SHP77 treated with DMSO at 0.1 percent for 48 hours (cell line): ENCODE results near the gene CCDC183.
"Not testable (repeated sequence)": the region's sequence is repeated elsewhere in the genome, so short reads cannot be mapped to it uniquely, and the experiment has no call there.

ENCODE experiments used
- DNase-seq: peaks from one replicate; lab custom pipeline; 2025; lab: John Stamatoyannopoulos, UW

The CCDC183 gene

DNA sequence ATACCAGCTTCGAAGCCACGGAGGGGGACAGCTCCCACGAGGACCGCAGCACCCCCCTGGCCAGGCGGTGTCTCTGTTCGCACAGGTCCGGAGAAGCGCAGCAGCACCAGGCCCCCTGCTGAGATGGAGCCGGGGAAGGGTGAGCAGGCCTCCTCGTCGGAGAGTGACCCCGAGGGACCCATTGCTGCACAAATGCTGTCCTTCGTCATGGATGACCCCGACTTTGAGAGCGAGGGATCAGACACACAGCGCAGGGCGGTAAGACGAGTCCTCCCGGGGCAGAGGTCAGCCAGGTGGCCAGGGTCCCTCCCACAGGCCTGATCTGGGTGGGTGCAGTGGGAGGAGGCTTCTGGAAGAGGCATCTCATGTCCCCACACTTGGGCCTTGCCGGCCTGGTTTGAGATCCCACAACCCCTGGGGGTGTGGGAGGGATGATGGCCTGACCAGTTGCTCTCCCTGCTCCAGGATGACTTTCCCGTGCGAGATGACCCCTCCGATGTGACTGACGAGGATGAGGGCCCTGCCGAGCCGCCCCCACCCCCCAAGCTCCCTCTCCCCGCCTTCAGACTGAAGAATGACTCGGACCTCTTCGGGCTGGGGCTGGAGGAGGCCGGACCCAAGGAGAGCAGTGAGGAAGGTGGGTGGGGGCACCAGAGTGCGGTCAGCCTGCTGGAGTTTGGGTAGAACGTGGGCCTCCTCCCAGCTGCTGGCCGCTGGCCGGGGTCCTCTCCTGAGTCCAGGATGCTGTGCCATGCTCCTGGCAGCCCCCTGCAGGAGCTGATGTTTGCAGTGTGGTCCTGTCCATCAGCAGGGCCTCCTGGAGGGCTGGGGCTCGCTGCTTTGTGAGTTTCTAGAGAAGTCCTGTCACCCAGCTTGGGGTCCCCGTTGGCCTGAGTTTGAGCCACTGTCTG is 43.3 kb downstream of the CCDC183 start:
- DNase-seq, result no peak

DNA sequence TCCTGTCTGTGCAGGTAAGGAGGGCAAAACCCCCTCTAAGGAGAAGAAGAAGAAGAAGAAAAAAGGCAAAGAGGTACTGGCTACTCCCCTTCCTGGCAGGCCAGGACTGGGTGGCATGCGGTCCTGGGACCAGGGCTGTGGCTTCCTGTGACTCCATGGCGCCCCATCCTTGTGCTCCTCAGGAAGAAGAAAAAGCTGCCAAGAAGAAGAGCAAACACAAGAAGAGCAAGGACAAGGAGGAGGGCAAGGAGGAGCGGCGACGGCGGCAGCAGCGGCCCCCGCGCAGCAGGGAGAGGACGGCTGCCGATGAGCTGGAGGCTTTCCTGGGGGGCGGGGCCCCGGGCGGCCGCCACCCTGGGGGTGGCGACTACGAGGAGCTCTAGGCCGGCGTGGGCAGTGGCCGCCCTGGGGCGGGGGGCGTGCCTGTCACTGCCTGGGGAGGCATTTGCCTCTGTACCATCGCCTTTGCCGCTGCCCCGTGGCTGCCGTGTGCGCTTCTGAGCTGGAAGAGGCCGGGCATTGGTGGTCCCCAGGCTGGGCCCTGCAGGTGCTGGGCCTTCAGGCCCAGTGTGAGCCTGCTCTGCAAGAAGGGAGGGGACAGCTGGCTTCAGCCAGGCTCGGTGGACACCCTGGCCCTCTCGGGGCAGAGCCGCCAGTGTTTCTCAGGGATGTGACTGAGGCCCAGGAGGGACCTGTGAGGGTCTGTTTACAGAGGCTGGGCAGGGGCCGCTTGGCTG is 44.2 kb downstream of the CCDC183 start:
- peak; percentile 3 for DNase-seq

DNA sequence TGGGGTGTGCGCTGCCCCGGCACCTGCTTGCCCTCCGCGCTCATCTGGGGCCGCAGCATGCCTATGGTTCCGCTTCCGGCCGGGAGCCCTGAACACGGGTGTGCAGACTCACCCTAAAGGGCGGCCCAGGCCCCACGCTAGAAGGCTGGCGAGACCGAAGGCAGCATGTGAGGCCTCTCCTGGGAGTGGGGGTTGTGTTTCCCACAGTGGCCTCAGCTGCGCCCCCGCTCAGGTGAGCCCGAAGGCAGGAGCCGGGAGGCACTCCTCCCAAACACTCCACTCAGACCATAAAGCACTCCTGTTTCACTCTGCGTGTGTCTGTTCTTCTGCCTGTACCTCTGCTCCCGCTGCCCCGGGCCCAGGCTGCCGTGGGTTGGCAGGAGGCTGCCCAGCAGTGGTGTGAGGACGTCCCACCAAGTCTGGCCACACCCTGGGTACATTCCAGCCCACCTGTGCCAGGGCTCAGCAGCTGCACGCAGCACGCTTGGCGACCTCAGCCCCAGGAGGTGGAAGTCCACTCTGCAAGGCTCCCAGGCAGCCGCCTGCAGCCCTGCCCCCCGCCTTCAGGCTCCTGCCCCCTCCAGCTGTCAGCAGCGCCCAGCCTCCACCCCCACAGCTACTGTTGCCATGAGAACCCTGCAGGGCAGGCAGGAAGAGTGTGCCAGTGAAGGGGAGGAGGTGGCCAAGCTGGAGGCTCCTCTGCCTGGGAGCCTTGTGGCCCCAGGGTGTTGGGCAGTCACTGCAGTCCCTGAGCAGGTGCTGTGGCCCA is 44.9 kb downstream of the CCDC183 start:
- peak; percentile 74 for DNase-seq

DNA sequence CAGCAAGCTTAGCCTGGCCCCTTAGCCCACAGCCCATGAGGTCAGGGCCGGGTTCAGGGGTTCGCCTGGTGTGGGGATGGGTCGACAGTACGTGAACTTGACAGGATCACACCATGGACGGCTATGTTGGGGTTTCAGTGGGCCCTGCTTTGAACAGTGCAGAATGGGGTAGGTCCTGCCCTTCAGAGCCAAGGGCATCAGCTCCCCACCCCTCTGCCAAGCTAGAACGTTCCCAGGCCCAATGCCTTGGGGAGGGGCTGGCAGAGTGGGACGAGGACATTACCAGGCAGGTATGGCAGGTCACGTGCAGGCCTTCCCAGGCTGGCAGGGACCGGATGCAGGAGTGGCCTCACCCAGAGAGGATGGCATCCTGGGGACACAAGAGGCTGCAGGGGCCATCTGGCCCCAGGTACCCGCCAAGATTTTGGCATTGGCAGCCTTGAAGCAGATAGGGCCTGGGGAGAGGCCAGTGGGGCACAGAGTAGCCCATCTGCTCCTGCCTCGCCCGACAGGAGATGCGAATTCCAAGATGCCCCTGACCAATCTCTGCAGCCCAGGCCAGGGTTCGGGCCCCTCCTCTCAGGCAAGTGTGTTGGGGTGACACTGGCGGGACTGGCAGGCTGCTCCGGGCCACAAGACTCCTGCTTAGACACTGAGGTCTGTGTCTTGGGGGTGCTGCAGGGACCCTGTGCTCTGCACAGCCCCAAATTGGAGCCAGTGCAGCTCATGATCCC is 45.7 kb downstream of the CCDC183 start:
- DNase-seq, result not testable (repeated sequence)

DNA sequence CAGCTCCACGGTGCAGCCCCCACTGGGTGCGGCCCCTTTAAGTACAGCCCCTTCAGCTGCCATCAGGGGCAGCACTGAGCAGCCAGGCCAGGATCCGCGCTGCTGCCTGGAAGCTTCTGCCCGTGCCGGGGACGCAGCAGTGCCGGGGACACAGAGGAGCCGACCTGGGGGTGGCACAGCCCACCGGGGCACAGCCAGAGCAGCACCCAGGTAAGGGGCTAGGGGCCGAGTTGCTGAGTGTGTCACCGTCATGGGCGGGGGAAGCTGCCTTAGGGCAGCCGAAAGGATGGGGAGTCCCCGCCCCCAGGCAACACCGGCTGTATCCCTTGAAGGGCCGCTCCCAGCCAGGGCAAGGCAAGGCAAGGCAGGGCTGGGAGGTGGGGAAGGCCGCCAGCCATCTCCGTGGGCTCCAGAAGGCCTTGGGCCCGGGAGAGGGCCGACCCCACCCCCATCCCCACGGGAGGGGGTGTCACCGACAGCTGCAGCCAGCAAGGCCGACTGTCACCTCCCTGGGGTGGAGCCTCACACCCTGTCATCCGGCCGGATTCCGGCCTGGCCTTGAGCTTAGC is 46.3 kb downstream of the CCDC183 start, which contains the start of gene AJM1:
TSS of gene AJM1 (plus strand) at position 99 of the 569 bp plus-strand sequence. CDS start 1,937 bp downstream, outside the sequence.
- peak; percentile 41 for DNase-seq

DNA sequence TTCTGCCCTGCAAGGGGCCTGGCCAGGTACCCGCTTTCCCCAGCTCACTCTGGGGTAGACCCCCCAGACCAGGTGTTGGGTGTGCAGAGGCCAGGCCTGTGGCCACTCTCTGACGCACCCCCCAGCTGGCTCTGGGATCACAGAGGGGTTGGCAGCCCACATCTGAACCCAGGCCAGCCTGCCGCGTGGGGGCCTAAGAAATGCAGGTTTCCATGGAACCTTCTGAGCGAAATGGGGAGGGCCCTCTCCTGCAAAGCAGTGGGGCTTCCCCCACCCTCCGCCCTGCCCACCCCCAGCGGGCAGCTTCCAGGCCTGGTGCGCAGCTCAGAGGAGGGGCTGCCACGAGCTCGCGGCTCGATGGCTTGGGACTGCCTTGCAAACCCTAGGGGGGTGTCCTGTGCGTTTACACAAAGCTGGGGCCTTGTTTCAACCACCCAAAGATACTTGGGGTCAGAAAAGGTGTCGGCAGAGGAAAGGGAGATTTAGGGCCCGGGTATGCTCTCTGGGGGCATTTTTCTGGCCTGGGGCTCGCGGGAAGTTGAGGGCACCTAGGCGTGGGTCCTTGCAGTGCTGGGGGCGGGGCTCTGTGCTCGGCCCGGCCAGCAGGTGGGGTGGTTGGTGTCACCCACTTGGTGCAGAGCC is 47.1 kb downstream of the CCDC183 start:
- not testable (repeated sequence) for DNase-seq

DNA sequence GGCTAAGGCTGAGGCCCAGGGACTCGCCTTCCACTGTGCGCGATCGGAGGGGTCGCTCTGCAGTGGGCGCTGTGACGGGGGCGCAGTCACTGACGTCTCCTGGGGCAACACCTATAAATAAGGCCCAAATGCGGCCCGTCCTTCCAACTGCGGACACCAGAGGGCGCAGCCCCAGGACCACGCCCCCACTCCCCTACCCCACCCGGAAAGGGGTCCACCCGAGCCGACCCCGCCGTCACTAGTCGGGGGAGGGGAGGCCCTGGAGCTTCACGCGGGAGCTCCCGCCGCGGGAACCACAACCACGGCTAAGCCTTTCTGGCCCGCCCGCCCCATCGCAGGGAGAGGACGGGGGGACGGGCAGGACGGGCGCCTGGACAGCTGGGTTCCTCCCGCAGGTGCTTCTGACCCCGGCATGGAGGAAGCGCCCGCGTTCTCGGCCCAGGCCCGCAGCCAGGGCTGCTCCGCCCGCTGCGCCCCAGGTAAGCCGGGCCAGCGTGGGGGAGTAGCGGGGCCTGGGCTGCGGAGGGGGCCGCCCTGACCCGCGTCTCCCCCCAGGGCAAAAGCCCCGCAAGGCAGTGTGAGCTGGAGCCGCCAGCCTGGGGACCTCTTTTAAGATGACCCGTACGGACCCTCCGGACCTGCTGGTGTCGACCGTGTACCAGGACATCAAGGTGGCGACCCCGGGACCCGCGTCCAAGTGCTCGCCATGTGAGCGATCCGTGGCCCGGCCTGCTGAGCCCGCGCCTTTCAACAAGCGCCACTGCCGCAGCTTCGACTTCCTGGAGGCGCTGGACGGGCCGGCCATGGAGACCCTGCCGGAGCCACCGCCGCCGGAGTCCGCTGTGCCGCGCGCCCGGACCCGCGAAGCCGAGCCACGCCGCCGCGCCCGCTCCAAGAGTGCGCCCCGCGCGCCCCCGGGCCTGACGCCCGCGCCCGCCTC is 47.9 kb downstream of the CCDC183 start:
- DNase-seq, result not testable (repeated sequence)

DNA sequence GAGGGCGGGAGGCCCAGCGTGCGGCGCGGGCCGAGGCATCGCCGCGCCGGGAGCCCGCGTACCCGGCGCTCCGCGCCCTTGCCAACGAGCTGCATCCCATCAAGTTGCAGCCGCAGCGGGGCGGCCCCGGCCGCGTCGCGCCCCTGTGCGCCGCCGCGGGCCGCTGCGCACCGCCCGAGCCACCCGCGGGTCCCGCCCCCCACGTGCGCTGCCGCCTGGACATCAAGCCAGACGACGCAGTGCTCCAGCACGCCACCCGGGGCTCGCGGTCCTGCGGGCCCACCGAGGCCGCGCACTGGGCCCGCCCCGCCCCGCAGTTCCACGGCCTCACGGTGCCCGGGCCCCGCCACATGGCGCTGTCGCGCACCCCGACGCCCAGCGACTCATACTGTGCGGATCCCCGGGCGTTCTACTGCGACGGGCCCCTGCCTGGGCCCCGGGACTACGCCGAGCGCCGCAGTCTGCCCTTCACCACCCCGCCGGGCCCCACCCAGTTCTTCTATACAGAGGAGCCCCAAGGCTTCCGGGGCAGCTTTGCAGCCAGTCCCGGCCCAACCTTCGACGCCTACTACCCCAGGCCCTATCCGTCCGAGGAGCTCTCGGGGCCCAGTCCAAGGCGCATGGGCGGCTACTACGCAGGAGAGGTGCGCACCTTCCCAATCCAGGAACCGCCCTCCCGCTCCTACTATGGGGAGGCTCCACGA is 48.8 kb downstream of the CCDC183 start:
- no peak for DNase-seq

DNA sequence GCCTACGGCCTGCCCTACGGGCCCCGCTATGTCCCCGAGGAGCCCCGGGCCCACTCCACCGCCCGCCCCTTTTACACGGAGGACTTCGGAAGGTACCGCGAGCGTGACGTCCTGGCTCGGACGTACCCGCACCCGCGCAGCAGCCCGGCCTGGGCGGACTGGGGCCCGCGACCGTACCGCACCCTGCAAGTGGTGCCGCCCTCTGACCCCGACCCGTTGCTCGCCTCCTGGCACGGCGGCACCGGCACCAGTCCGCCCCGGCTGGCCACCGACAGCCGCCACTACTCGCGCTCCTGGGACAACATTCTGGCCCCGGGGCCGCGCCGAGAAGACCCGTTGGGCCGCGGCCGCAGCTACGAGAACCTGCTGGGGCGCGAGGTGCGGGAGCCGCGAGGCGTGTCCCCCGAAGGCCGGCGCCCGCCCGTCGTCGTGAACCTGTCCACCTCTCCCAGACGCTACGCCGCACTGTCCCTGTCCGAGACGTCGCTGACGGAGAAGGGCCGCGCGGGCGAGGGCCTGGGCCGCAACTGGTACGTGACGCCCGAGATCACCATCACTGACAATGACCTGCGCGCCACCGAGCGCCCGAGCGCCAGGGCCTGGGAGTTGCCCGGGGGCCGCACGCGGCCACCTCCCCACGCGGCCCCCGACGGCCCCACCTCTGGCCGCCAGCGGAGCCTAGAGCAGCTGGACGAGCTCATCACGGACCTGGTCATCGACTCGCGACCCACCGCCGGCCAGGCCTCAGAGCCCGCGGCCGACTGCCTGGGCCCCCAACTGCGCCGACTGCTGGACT is 49.5 kb downstream of the CCDC183 start:
- DNase-seq, result no peak

DNA sequence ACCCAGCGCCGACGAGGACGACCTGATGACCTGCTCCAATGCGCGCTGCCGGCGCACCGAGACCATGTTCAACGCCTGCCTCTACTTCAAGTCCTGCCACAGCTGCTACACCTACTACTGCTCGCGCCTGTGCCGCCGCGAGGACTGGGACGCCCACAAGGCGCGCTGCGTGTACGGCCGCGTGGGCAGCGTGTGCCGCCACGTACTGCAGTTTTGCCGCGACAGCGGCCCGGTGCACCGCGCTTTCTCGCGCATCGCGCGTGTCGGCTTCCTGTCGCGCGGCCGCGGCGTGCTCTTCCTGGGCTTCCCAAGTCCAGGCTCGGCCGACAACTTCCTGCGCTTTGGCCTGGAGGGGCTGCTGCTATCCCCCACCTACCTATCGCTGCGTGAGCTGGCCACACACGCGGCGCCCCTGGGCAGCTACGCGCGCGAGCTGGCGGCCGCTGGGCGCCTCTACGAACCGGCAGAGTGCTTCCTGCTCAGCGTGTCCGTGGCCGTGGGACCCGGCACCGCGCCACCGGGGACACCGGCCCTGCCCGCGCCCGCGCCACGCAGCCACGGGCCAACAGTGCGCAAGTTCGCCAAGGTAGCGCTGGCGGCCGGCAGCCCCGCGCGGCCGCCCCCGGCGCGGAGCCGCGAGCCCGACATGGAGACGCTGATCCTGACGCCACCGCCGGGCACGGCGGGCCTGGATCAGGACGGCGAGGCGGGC is 50.4 kb downstream of the CCDC183 start:
- no peak for DNase-seq

DNA sequence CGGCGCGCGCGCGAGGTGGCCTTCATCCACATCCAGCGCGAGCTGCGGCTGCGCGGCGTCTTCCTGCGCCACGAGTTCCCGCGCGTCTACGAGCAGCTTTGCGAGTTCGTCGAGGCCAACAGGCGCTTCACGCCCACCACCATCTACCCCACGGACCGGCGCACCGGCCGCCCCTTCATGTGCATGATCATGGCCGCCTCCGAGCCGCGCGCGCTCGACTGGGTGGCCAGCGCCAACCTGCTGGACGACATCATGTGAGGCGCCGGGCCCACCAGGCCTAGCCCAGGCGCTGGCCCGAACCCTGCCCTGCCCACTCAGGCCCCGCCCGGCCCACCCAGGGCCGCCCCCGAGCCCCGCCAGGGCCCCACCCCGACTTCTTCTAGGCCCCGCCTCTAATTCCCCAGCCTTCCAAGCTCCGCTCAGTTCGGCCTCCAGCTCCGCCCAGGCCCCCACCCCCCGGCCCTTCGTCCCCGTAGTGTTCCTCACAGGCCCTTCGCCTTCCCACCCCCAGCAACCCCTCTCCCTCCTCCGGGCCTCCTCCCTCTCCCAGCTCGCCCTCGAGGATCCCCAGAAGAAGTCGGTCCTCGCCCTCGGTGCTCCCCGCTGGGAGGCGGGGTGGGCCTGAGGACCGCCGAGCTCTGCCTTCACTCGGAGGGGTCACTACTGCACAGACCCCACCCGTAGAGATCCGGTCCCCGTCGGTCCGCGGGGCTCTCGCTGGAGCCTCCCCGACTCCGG is 51.1 kb downstream of the CCDC183 start:
- no peak for DNase-seq

DNA sequence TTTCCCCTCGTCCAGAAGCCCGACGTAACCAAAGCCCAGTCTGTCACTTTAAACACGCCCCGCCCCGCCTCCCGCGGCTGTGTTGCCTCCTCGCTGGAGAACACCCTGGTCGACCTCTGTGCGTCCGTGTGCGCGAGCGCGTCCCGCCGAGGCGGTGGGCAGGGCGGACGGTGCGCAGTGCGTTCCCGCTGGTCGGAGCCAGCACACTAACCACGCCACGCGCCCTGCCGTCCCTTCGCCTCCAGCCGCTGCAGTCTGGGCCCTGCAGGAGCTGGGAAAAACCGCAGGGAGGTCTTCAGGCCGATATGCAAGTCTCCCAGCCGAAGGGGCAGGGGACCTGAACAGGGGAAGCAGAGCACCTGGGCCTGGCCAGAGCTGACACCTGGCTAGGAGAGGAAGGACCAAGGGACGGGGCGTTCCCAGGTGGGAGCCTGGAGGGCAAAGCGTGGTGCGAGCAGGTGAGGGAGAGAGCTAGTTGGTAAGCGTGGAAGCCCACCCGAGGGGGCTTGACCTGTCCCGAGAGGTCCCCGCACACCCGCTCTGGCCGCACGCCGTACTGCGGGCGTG is 51.8 kb downstream of the CCDC183 start:
- no peak for DNase-seq

DNA sequence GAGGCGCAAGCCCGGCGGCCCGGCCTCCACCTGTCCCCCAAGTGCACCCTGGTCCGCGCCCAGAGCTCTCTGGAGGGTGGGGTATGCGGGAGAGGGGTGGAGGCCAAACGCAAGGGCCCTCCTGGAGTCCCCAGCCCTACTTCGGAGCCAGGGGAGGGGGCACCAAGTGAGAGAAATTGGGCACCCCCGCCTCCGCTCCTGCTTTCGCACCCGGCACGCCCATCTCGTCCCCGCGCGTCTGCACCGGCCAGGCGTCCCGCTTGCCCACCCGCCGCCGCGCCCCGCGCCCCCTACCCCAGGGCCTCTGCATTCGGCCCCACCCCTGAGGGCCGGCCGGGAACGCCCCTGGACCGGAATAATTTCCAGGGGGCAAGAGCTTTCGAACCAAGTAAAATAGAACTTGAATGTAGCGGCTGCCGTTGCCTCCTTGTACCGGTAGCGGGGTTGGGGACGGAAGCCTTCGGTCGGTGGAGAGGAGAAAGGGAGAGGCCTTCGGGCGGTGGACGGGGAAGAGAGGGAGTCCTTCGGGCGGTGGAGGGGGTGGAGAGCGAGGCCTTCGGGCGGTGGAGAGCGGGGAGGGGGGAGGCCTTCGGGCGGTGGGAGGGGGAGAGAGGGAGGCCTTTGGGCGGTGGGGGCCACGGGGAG is 52.4 kb downstream of the CCDC183 start:
- DNase-seq, result no peak

DNA sequence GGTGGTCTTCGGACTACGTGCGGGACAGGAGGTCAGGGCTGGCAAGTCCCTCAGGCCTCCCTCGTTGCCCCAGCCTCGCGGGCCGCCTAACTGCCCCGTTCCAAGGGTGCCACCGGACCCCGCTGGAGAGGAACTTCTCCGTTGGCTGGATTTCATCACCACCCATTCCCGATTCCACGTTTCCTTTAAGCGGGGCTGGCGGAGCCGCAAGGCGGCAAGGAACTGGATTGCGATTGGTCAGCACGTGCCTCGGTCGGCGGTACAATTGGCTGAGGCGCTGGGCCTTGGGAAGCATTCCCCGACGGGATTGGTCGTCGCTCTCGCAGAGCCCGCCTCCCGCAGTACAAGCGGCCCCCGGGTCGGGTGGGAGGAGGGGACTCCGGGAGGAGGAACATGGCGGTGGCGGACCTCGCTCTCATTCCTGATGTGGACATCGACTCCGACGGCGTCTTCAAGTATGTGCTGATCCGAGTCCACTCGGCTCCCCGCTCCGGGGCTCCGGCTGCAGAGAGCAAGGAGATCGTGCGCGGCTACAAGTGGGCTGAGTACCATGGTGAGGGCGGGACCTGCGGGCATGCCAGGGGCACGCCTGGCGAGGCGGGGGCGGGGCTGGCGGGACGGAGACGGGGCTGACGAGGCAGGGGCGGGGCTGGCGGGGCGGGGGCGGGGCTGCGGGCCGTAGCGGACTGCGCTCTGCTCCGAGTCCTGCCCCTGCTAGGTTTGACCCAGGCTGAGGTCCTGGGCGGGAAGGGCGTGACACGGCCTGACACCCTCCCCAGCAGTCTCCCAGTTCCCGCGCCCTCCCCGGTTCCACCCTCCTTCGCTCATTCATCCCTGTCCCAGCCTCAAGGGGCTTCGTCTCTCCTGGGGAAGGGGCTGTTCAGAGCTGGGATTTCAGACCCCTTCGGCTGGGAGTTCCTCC is 53.2 kb downstream of the CCDC183 start, which contains the start of gene PHPT1:
TSS of gene PHPT1 (plus strand) at position 372 of the 922 bp plus-strand sequence. CDS start at position 394, 22 bp downstream.
- peak; percentile 96 for DNase-seq
